Measurements from ENCODE around the gene DYDC1.
"Not testable (repeated sequence)": the region's sequence is repeated elsewhere in the genome, so short reads cannot be mapped to it uniquely, and the experiment has no call there.

DYDC1 gene

DNA sequence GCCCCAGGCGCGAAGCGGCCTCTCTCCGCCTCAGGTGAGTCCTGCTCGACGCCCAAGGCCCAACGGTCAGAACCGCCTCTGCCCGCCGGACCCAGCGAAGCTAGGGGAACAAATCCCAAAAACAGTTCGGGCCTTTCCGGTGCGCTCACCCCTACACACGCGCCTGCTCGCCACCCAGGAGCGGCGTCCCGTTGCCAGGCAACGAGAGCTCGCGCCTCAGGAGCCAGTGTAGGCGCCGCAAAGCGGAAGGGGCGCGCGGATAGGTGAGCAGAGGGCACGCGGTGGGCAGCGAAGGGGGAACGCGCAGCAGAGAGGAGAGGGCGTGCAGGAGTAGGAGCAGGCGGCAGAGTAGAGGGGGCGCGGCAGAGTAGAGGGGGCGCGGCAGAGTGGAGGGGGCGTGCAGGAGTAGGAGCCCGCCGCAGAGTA, at the start of gene DYDC1, which contains the start of gene DYDC2:
DYDC1 (minus strand) TSS at position 193 of the 426 bp plus-strand sequence. CDS start 4,154 bp downstream, outside the sequence.
DYDC2 (plus strand) TSS at position 219 of the 426 bp plus-strand sequence. CDS start 5,663 bp downstream, outside the sequence.
- DNase-seq (ENCODE audit: low spot score): no peak

- DNase-seq (ENCODE audit: low spot score): no peak
Measured at GRCh38 chr10:80406204-80406603, 49.6 kb upstream of the DYDC1 start.

DNA sequence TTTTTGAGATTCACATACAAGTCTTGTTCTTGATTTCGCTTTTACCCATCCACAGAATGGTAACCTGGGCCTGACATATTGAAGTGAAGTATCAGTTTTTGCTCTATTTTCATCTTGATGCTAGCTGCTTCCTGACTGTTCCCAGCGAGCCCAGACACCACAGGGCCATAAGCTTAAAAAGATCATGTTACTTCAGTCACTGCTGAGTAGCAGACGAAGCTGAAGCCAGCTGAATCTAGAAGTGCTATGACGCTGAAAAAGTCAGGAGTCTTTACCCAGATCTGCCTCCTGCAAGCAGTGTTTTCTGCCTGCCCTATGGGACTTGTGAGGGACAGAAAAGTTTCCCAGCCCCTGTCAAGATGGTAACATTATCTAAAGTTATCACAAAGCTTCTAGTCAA, 49.1 kb upstream of the DYDC1 start:
- DNase-seq (ENCODE audit: low spot score): no peak

- no peak for DNase-seq (ENCODE audit: low spot score)
Measured at GRCh38 chr10:80405035-80405434, 48.5 kb upstream of the DYDC1 start.

DNA sequence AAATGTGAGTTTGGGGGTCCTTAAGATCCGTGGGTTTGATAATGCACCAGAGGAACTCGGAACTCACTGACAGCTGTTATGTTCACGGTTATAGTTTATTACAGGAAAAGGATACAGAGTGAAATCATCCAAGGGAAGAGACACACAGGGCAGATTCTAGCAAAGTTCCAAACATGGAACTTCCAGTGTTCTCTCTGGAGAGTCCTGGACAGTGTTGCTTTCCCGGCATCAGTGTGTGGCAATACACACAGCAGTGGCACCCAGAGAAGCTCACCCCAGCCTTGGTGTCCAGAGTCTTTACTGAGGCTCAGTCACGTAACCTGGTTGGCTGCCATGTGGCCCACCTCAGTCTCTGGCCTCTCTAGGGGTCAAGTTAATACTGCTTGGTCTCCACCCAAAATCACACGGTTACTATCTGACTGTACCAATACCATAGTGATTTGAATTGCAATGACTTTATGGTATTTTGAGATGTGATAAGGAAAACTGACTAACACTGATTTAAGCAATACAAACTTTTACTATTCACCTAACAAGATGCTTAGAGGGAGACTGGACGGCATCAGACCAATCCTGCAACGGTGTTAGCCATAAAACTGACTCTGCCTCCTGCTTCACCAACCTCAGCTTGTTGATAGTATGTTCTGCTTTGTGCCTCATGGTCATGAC, 43.7 kb upstream of the DYDC1 start:
- DNase-seq (ENCODE audit: low spot score): no peak

GRCh38 chr10:80397014-80397413, 40.5 kb upstream of the DYDC1 start:
- DNase-seq (ENCODE audit: low spot score): no peak

DNA sequence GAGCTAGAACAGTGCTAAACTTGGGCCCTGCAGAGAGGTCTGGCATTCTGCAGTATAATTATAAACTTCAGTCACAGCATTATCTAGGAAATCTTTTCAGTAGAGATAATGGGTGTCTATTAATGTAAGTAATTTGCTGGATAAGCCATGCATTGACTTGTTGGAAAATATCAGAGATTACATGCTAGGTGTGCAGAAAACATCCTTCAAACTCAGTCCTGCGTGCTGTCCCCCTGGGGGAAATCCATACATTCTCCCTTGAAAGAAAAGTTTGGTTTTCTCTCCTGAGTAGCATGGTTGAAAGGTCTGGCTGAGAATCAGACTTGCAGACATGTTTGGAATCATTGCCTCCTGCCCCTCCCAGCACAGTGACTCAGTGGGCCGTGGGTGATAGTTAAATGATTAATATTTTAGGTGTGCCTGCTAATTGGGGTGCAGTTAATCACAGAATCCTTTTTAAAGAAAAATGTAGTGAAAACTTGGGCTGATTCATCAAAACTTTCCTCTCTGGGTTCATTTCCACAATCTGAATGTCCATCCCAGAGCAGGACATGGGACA, 37.9 kb upstream of the DYDC1 start:
- no peak for DNase-seq (ENCODE audit: low spot score)

- no peak for DNase-seq (ENCODE audit: low spot score)
Measured at GRCh38 chr10:80392250-80392649, 35.7 kb upstream of the DYDC1 start.

DNA sequence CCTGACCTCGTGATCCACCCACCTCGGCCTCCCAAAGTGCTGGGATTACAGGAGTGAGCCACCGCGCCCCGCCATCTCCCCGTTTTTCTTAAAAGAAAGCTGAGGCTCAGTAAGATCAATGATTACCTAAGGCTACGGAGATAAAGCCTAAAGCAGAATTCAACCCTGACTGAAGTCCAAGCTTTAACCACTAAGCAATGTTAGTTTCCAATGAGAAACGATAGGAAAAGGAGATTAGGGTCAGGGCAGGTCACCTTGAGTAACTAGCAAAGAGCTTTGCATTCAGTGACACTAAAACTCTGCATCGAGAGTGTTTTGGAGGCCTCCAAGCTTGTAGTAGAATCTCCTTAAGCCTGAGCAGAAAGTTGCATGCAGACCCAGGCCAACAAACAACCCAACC, 34.2 kb upstream of the DYDC1 start:
- no peak for DNase-seq (ENCODE audit: low spot score)

GRCh38 chr10:80382989-80383388, 26.4 kb upstream of the DYDC1 start:
- DNase-seq (ENCODE audit: low spot score): peak; percentile 22

DNA sequence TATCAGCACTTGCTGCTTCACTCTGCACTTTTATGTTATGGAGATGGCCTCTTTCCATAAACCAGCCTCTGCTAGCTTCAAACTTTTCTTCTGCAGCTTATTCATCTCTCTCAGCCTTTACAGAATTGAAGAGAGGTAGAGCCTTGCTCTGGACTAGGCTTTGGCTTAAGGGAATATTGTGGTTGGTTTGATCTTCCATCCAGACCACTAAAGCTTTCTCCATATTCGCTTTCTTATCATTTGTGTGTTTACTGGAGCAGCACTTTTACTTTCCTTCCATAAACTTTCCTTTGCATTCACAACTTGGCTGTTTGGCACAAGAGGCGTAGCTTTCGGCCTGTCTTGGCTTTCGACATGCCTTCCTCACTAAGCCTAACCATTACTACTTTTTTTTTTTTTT, 23.6 kb upstream of the DYDC1 start:
- no peak for DNase-seq (ENCODE audit: low spot score)

- DNase-seq (ENCODE audit: low spot score): no peak
Measured at GRCh38 chr10:80379701-80380100, 23.1 kb upstream of the DYDC1 start.

DNA sequence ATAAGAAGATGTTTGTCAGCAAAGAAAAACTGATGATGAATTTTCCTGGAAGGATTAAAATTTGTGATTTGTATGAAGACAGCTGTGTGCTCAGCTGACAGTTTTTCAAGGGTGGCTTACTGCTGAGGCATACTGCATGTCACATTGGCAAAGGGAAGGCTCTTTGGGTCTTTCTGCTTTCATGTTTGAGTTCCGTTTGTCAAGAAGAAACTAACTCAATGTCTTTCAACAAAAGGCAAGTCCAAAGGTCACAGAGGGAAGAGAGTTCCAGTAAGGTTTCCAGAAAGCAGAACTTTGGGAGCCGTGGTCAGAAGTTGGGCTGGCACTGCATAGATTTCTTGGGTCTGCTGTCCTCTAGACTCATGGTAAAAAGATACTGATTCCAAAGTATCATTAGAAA, 16.9 kb upstream of the DYDC1 start:
- no peak for DNase-seq (ENCODE audit: low spot score)

DNA sequence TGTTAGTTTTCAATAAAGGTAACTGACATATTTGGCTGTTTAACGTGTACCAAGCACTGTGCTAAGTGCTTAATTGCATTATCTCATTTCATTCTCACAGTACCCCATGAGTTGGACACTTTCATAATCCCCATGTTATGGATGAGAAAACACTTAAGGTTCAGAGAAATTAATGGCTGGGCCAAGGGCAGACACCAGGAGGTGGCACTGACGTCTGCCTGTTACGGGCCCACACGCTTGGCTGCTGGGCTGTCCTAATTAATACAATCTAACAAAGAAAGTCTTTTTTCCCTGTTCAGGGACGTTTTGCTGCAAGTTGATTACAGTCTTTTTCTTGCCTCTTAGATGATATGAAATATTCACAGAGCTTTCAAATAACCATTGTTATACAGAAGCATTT, 16.1 kb upstream of the DYDC1 start:
- DNase-seq (ENCODE audit: low spot score): no peak

GRCh38 chr10:80371467-80371866, 14.9 kb upstream of the DYDC1 start:
- no peak for DNase-seq (ENCODE audit: low spot score)

DNA sequence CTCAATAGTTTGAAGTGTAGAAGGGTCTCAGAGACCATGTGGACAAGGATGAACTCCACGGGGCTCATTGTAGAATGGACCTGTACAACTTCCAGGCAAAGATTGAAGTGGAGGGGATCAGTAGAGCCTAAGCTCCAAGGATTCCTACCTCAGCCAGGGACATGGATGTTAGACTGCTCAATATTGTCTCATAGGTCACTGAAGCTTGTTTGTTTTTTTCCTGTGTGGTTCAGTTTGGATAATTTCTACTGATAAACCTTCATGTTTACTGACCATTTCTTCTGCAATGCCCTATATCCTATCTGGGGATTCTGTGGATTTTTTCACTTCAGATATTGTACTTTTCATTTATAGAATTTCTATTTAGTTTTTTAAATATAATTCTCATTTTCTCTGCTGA, 9.0 kb upstream of the DYDC1 start:
- DNase-seq (ENCODE audit: low spot score): no peak

DNA sequence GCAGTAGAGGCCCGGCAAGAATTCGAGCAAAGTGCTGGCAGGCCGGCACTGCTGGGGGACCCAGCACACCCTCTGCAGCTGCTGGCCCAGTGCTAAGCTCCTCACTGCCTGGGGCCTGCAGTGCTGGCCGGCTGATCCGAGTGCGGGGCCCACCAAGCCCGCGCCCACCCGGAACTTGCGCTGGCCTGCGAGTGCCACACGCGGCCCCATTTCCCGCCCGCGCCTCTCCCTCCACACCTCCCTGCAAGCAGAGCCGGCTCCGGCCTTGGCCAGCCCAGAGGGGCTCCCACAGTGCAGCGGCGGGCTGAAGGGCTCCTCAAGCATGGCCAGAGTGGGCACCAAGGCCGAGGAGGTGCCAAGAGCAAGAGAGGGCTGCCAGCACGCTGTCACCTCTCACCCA, 3.1 kb upstream of the DYDC1 start:
- DNase-seq (ENCODE audit: low spot score): no peak

- not testable (repeated sequence) for DNase-seq (ENCODE audit: low spot score)
Measured at GRCh38 chr10:80358925-80359324, 2.4 kb upstream of the DYDC1 start.

- DNase-seq (ENCODE audit: low spot score): no peak
Measured at GRCh38 chr10:80357851-80358125, 1.2 kb upstream of the DYDC1 start.

- no peak for DNase-seq (ENCODE audit: low spot score)
Measured at GRCh38 chr10:80356989-80357850, 665 bp upstream of the DYDC1 start.

- DNase-seq (ENCODE audit: low spot score): no peak
Measured at GRCh38 chr10:80351220-80351619, 5.3 kb downstream of the DYDC1 start.

DNA sequence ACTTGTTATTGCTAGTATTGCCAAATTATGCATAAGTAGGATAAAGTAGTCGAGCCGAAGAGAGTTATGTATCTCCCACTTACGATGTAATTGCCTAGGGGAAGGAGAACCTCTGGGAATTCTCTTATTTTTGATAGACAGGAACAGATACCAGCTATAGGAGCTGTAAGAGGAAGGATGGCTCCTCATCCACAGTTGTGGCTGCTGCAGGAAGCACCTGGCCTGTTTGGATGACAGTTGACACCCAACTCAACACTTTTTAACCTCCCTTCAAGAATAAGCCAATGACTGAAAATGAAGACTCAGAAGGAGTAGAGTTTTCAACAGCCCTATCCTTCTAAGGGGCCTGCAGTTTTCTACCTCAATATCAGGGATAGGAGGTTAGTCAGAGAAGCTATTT, 6.3 kb downstream of the DYDC1 start:
- no peak for DNase-seq (ENCODE audit: low spot score)

DNA sequence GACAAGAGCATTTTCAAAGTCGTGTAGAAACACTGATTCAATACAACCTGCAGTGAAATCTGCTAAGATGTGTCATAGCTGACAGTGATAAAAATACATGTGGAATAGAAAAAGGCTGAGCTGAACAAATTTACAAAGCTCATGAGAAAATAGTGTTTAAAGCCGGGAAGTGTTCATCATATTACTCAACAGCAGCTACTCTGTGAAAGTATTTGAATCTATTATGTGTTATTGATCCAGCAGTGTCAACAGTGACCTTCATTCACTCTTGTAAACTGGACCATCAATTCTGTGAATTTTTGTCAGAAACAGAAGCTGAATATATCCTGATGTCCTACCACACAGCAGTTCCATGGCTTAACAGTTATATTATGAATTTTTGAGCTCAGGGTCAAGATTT, 11.6 kb downstream of the DYDC1 start:
- DNase-seq (ENCODE audit: low spot score): no peak
